ENCODE measurements around the gene MTHFD1L.

DNA sequence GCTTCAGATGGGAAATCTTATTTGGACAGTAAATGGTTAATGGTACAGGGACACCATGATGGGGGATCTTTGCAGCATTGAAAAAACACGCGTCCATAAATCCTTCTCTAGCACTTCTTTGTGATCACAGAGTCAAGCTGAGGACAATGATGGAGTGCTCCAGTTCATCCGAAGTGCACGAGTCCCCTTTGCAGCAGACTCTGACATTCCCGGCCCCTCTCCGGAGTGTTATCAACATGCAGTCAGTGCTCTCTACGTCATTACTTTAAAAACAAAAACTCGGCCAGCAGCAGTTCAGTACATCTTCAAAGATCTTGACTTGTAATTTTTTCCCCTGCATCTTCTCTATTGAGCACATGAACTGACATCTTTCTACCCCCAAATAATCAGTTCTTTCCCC, 188.8 kb downstream of the MTHFD1L start:
- no peak for TF ChIP-seq RARB (CRISPR knock-in tag; IDR thresholded peaks at IDR 0.05)
- TF ChIP-seq, protein P1, sequence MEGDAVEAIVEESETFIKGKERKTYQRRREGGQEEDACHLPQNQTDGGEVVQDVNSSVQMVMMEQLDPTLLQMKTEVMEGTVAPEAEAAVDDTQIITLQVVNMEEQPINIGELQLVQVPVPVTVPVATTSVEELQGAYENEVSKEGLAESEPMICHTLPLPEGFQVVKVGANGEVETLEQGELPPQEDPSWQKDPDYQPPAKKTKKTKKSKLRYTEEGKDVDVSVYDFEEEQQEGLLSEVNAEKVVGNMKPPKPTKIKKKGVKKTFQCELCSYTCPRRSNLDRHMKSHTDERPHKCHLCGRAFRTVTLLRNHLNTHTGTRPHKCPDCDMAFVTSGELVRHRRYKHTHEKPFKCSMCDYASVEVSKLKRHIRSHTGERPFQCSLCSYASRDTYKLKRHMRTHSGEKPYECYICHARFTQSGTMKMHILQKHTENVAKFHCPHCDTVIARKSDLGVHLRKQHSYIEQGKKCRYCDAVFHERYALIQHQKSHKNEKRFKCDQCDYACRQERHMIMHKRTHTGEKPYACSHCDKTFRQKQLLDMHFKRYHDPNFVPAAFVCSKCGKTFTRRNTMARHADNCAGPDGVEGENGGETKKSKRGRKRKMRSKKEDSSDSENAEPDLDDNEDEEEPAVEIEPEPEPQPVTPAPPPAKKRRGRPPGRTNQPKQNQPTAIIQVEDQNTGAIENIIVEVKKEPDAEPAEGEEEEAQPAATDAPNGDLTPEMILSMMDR (IDR thresholded peaks at IDR 0.05): no peak
- no peak for TF ChIP-seq SMC3 (IDR thresholded peaks at IDR 0.05)
- TF ChIP-seq, protein P2, sequence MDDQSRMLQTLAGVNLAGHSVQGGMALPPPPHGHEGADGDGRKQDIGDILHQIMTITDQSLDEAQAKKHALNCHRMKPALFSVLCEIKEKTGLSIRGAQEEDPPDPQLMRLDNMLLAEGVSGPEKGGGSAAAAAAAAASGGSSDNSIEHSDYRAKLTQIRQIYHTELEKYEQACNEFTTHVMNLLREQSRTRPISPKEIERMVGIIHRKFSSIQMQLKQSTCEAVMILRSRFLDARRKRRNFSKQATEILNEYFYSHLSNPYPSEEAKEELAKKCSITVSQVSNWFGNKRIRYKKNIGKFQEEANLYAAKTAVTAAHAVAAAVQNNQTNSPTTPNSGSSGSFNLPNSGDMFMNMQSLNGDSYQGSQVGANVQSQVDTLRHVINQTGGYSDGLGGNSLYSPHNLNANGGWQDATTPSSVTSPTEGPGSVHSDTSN (IDR thresholded peaks at IDR 0.05): no peak
- TF ChIP-seq POLR2AphosphoS2 (conservative IDR thresholded peaks at IDR 0.05; ENCODE audit: low read length): no peak
- no peak for TF ChIP-seq GATA3 (IDR thresholded peaks at IDR 0.05; ENCODE audit: borderline replicate concordance)
- TF ChIP-seq POLR2A (IDR thresholded peaks at IDR 0.05; ENCODE audit: low read length): no peak
- TF ChIP-seq, protein P3, sequence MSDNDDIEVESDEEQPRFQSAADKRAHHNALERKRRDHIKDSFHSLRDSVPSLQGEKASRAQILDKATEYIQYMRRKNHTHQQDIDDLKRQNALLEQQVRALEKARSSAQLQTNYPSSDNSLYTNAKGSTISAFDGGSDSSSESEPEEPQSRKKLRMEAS (IDR thresholded peaks at IDR 0.05): no peak
- no peak for TF ChIP-seq RFX5 (IDR thresholded peaks at IDR 0.05)
- no peak for TF ChIP-seq TFCP2L1 (CRISPR knock-in tag; IDR thresholded peaks at IDR 0.05)
- TF ChIP-seq ZC3H11A (IDR thresholded peaks at IDR 0.05): no peak
